GM23338 (cell line): Measurements from ENCODE around the gene ZNF516. TPM values are rescaled to one million over a fixed set of nuclear protein-coding genes. Genes with fewer than 3 reads are reported as not detected.

Experiments
- ATAC-seq: fragments of 200-7000 bp; cut with Tn5 transposase; 3 replicates; pipeline ENCODE4 v1.9.1; 2020
- DNase-seq: peaks from one replicate; pipeline ENCODE4 v3.0.0-alpha.2; 2015; ENCODE audit warnings: low spot score
- H2AFZ ChIP-seq: fragments of 200-600 bp; sonication (generic); 2 replicates; pipeline ENCODE4 v1.8.0; 2016; ENCODE audit warnings: antibody characterized with exemption, mild to moderate bottlenecking, moderate library complexity
- H3F3A ChIP-seq: fragments of 200-600 bp; sonication (generic); replicated peaks from 2 replicates; pipeline ENCODE4 v1.8.0; 2017; ENCODE audit warnings: antibody characterized with exemption, mixed run types, low read depth
- H3K27ac ChIP-seq: fragments of 200-600 bp; sonication (generic); 2 replicates; pipeline ENCODE4 v1.6.1; 2016; ENCODE audit warnings: low read depth
- H3K27me3 ChIP-seq: fragments of 200-600 bp; sonication (generic); 2 replicates; pipeline ENCODE4 v1.8.0; 2016; ENCODE audit warnings: mild to moderate bottlenecking, mixed run types, moderate library complexity; ENCODE audit not compliant: insufficient read depth
- H3K36me3 ChIP-seq: fragments of 200-600 bp; sonication (generic); 2 replicates; pipeline ENCODE4 v1.8.0; 2016; ENCODE audit warnings: mild to moderate bottlenecking; ENCODE audit not compliant: insufficient read depth
- H3K4me1 ChIP-seq: fragments of 200-600 bp; sonication (generic); 2 replicates; pipeline ENCODE4 v1.8.0; 2016; ENCODE audit warnings: mild to moderate bottlenecking, moderate library complexity; ENCODE audit not compliant: insufficient read depth
- H3K4me2 ChIP-seq: fragments of 200-600 bp; sonication (generic); 2 replicates; pipeline ENCODE4 v1.7.1; 2017; ENCODE audit warnings: mixed run types
- H3K4me3 ChIP-seq: fragments of 200-600 bp; sonication (generic); 2 replicates; pipeline ENCODE4 v1.6.1; 2016; ENCODE audit warnings: mixed run types
- H3K79me2 ChIP-seq: fragments of 200-600 bp; sonication (generic); replicated peaks from 2 replicates; pipeline ENCODE4 v1.8.0; 2017; ENCODE audit warnings: mild to moderate bottlenecking; ENCODE audit not compliant: insufficient read depth
- H3K9me2 ChIP-seq: fragments of 200-600 bp; sonication (generic); 2 replicates; pipeline ENCODE4 v1.8.0; 2017; ENCODE audit not compliant: insufficient read depth
- H4K20me1 ChIP-seq: fragments of 200-600 bp; sonication (generic); replicated peaks from 2 replicates; pipeline ENCODE4 v1.8.0; 2017; ENCODE audit warnings: mild to moderate bottlenecking; ENCODE audit not compliant: insufficient read depth
- H3K27ac Mint-ChIP-seq: 2 replicates; pipeline ENCODE4 v1.8.0; 2020; ENCODE audit warnings: inconsistent platforms, mild to moderate bottlenecking, moderate library complexity, mixed read lengths
- H3K27me3 Mint-ChIP-seq: 3 replicates; pipeline ENCODE4 v1.8.0; 2022; ENCODE audit warnings: low read depth, mild to moderate bottlenecking, moderate library complexity, mixed read lengths, inconsistent platforms; ENCODE audit not compliant: insufficient read depth, poor library complexity
- H3K36me3 Mint-ChIP-seq: 3 replicates; pipeline ENCODE4 v1.8.0; 2021; ENCODE audit warnings: low read depth, mild to moderate bottlenecking, inconsistent platforms, moderate library complexity, mixed read lengths
- H3K4me1 Mint-ChIP-seq: 3 replicates; pipeline ENCODE4 v1.8.0; 2020; ENCODE audit warnings: mild to moderate bottlenecking, inconsistent platforms, mixed read lengths
- H3K4me3 Mint-ChIP-seq: 3 replicates; pipeline ENCODE4 v1.8.0; 2021; ENCODE audit warnings: moderate library complexity, mild to moderate bottlenecking, inconsistent platforms, mixed read lengths
- H3K9me3 Mint-ChIP-seq: 3 replicates; pipeline ENCODE4 v1.8.0; 2020; ENCODE audit warnings: moderate library complexity, mild to moderate bottlenecking, inconsistent platforms, mixed read lengths
- CREB1 ChIP-seq: fragments of 250-450 bp; sonication (Bioruptor Pico); IDR thresholded peaks from 2 replicates; pipeline ENCODE4 v1.5.0; 2020; ENCODE audit warnings: low read depth, mild to moderate bottlenecking, moderate library complexity
- EZH2 ChIP-seq: fragments of 200-600 bp; sonication (generic); IDR thresholded peaks from one replicate; pipeline ENCODE4 v1.8.0; 2017; ENCODE audit warnings: antibody characterized with exemption, mild to moderate bottlenecking, low read depth; ENCODE audit not compliant: unreplicated experiment
- EZH2phosphoT487 ChIP-seq: fragments of 200-600 bp; sonication (generic); IDR thresholded peaks from one replicate; pipeline ENCODE4 v1.8.1; 2018; ENCODE audit warnings: antibody characterized with exemption; ENCODE audit not compliant: unreplicated experiment
- JUNB ChIP-seq: IDR thresholded peaks from one replicate; pipeline ENCODE4 v1.6.1; 2016; ENCODE audit warnings: antibody characterized with exemption; ENCODE audit not compliant: unreplicated experiment
- NANOG ChIP-seq: IDR thresholded peaks from 2 replicates; pipeline ENCODE4 v1.6.1; 2016; ENCODE audit warnings: antibody characterized with exemption, borderline replicate concordance
- POLR2AphosphoS5 ChIP-seq: IDR thresholded peaks from 2 replicates; pipeline ENCODE4 v1.6.1; 2016; ENCODE audit warnings: antibody characterized with exemption, low read depth
- STAT1 ChIP-seq: IDR thresholded peaks from one replicate; pipeline ENCODE4 v1.6.1; 2016; ENCODE audit warnings: antibody characterized with exemption; ENCODE audit not compliant: unreplicated experiment
- ZNF114 ChIP-seq: fragments of 250-450 bp; sonication (Bioruptor Pico); IDR thresholded peaks from 2 replicates; pipeline ENCODE4 v1.5.0; 2020; ENCODE audit warnings: mild to moderate bottlenecking, moderate library complexity
- ZNF331 ChIP-seq: fragments of 250-450 bp; sonication (Bioruptor Pico); IDR thresholded peaks from 2 replicates; pipeline ENCODE4 v1.5.0; 2020; ENCODE audit warnings: low read depth, mild to moderate bottlenecking, moderate library complexity
- polyA plus RNA-seq: library from polyadenylated mRNA; unstranded; fragments of >200 nt; fragmentation: Nextera tagmentation; extraction: Ambion mirVana; gene quantifications from 2 replicates; pipeline ENCODE4 v1.2.1, GENCODE V29; 2016
- total RNA-seq: library from RNA; depleted of rRNA; stranded (reverse); fragments of >200 nt; shearing (Covaris generic); gene quantifications from 2 replicates; pipeline ENCODE4 v1.2.3, GENCODE V29; 2014
- TF ChIP-seq, protein P1 (sequence below): fragments of 250-450 bp; sonication (Bioruptor Pico); IDR thresholded peaks from 2 replicates; pipeline ENCODE4 v1.5.0; 2020; ENCODE audit warnings: mild to moderate bottlenecking, moderate library complexity
- TF ChIP-seq, protein P2 (sequence below): IDR thresholded peaks from 2 replicates; pipeline ENCODE4 v1.6.1; 2016; ENCODE audit warnings: antibody characterized with exemption
- TF ChIP-seq, protein P3 (sequence below): IDR thresholded peaks from one replicate; pipeline ENCODE4 v1.6.1; 2018; ENCODE audit warnings: antibody characterized with exemption; ENCODE audit not compliant: unreplicated experiment
- TF ChIP-seq, protein P4 (sequence below), 2 experiments: fragments of 200-600 bp in 1 of 2; sonication (generic) in 1 of 2; conservative IDR thresholded peaks; 2 replicates each; pipeline versions ENCODE4 v1.5.1 to v1.6.1; 2016 to 2017; ENCODE audit warnings: antibody characterized with exemption in 2 of 2, low read depth in 2 of 2, mild to moderate bottlenecking in 2 of 2, moderate library complexity in 1 of 2

Gene ZNF516
- total and polyA plus RNA-seq, 2 experiments from 2014 or later: 11.9 to 24.2 TPM

DNA sequence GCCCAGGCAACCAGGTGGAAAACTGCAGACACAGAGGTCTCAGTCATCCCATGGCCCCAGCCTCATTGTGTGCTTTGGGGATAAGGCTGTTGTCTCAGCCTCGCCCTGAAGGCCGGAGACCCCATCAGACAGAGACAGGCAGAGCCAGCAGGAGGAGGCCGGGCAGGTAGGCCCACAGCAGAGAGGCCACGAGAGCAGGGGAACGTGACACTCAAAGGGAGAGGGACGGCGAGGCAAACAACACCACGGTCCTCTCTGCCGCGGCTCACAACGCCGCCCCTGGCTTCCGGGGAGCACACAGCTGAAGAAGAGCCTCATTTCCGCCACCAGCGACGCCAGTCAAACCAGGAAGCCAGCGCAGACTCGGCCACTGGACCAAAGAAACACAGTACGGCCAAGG lies 103.3 kb downstream of the ZNF516 start:
- H3K9me3 Mint-ChIP-seq: peaks cover 27% of the 10 kb centered on the region
- Histone ChIP-seq H3K4me3 (no peak overlapping the region), H3F3A (no peaks in the 10 kb centered on the region), H3K27me3 (no peaks in the 10 kb centered on the region), H3K9me2 (no peaks in the 10 kb centered on the region), H3K4me1 (no peaks in the 10 kb centered on the region), H2AFZ (no peak overlapping the region), H3K4me2 (no peak overlapping the region), H4K20me1 (no peaks in the 10 kb centered on the region), H3K36me3 (no peaks in the 10 kb centered on the region), H3K79me2 (peaks cover 3% of the 10 kb centered on the region; the same call in 1 of the 2 replicates), H3K27ac (no peak overlapping the region)
- TF ChIP-seq, protein P1, sequence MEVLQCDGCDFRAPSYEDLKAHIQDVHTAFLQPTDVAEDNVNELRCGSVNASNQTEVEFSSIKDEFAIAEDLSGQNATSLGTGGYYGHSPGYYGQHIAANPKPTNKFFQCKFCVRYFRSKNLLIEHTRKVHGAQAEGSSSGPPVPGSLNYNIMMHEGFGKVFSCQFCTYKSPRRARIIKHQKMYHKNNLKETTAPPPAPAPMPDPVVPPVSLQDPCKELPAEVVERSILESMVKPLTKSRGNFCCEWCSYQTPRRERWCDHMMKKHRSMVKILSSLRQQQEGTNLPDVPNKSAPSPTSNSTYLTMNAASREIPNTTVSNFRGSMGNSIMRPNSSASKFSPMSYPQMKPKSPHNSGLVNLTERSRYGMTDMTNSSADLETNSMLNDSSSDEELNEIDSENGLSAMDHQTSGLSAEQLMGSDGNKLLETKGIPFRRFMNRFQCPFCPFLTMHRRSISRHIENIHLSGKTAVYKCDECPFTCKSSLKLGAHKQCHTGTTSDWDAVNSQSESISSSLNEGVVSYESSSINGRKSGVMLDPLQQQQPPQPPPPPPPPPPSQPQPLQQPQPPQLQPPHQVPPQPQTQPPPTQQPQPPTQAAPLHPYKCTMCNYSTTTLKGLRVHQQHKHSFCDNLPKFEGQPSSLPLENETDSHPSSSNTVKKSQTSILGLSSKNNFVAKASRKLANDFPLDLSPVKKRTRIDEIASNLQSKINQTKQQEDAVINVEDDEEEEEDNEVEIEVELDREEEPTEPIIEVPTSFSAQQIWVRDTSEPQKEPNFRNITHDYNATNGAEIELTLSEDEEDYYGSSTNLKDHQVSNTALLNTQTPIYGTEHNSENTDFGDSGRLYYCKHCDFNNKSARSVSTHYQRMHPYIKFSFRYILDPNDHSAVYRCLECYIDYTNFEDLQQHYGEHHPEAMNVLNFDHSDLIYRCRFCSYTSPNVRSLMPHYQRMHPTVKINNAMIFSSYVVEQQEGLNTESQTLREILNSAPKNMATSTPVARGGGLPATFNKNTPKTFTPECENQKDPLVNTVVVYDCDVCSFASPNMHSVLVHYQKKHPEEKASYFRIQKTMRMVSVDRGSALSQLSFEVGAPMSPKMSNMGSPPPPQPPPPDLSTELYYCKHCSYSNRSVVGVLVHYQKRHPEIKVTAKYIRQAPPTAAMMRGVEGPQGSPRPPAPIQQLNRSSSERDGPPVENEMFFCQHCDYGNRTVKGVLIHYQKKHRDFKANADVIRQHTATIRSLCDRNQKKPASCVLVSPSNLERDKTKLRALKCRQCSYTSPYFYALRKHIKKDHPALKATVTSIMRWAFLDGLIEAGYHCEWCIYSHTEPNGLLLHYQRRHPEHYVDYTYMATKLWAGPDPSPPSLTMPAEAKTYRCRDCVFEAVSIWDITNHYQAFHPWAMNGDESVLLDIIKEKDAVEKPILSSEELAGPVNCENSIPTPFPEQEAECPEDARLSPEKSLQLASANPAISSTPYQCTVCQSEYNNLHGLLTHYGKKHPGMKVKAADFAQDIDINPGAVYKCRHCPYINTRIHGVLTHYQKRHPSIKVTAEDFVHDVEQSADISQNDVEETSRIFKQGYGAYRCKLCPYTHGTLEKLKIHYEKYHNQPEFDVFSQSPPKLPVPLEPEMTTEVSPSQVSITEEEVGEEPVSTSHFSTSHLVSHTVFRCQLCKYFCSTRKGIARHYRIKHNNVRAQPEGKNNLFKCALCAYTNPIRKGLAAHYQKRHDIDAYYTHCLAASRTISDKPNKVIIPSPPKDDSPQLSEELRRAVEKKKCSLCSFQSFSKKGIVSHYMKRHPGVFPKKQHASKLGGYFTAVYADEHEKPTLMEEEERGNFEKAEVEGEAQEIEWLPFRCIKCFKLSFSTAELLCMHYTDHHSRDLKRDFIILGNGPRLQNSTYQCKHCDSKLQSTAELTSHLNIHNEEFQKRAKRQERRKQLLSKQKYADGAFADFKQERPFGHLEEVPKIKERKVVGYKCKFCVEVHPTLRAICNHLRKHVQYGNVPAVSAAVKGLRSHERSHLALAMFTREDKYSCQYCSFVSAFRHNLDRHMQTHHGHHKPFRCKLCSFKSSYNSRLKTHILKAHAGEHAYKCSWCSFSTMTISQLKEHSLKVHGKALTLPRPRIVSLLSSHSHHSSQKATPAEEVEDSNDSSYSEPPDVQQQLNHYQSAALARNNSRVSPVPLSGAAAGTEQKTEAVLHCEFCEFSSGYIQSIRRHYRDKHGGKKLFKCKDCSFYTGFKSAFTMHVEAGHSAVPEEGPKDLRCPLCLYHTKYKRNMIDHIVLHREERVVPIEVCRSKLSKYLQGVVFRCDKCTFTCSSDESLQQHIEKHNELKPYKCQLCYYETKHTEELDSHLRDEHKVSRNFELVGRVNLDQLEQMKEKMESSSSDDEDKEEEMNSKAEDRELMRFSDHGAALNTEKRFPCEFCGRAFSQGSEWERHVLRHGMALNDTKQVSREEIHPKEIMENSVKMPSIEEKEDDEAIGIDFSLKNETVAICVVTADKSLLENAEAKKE (CRISPR knock-in tag): no peak
- TF ChIP-seq NANOG (no peak), CREB1 (CRISPR knock-in tag) (no peak), ZNF331 (CRISPR knock-in tag) (no peak), STAT1 (no peak), ZNF114 (no peak), EZH2 (no peak), POLR2AphosphoS5 (no peak), EZH2phosphoT487 (no peak), JUNB (no peak)
- TF ChIP-seq, protein P2, sequence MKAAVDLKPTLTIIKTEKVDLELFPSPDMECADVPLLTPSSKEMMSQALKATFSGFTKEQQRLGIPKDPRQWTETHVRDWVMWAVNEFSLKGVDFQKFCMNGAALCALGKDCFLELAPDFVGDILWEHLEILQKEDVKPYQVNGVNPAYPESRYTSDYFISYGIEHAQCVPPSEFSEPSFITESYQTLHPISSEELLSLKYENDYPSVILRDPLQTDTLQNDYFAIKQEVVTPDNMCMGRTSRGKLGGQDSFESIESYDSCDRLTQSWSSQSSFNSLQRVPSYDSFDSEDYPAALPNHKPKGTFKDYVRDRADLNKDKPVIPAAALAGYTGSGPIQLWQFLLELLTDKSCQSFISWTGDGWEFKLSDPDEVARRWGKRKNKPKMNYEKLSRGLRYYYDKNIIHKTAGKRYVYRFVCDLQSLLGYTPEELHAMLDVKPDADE: no peak
- TF ChIP-seq, protein P3, sequence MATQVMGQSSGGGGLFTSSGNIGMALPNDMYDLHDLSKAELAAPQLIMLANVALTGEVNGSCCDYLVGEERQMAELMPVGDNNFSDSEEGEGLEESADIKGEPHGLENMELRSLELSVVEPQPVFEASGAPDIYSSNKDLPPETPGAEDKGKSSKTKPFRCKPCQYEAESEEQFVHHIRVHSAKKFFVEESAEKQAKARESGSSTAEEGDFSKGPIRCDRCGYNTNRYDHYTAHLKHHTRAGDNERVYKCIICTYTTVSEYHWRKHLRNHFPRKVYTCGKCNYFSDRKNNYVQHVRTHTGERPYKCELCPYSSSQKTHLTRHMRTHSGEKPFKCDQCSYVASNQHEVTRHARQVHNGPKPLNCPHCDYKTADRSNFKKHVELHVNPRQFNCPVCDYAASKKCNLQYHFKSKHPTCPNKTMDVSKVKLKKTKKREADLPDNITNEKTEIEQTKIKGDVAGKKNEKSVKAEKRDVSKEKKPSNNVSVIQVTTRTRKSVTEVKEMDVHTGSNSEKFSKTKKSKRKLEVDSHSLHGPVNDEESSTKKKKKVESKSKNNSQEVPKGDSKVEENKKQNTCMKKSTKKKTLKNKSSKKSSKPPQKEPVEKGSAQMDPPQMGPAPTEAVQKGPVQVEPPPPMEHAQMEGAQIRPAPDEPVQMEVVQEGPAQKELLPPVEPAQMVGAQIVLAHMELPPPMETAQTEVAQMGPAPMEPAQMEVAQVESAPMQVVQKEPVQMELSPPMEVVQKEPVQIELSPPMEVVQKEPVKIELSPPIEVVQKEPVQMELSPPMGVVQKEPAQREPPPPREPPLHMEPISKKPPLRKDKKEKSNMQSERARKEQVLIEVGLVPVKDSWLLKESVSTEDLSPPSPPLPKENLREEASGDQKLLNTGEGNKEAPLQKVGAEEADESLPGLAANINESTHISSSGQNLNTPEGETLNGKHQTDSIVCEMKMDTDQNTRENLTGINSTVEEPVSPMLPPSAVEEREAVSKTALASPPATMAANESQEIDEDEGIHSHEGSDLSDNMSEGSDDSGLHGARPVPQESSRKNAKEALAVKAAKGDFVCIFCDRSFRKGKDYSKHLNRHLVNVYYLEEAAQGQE: no peak
- TF ChIP-seq, protein P4, sequence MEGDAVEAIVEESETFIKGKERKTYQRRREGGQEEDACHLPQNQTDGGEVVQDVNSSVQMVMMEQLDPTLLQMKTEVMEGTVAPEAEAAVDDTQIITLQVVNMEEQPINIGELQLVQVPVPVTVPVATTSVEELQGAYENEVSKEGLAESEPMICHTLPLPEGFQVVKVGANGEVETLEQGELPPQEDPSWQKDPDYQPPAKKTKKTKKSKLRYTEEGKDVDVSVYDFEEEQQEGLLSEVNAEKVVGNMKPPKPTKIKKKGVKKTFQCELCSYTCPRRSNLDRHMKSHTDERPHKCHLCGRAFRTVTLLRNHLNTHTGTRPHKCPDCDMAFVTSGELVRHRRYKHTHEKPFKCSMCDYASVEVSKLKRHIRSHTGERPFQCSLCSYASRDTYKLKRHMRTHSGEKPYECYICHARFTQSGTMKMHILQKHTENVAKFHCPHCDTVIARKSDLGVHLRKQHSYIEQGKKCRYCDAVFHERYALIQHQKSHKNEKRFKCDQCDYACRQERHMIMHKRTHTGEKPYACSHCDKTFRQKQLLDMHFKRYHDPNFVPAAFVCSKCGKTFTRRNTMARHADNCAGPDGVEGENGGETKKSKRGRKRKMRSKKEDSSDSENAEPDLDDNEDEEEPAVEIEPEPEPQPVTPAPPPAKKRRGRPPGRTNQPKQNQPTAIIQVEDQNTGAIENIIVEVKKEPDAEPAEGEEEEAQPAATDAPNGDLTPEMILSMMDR (conservative IDR thresholded peaks at IDR 0.05; ENCODE audit: low read depth in 2 of 2): no peak
- no peak overlapping the region for H3K4me3 Mint-ChIP-seq
- DNase-seq (no peak), ATAC-seq (no peak)
- H3K27ac Mint-ChIP-seq: no peak overlapping the region; the same call in 1 of the 2 replicates
- H3K36me3 Mint-ChIP-seq: peaks cover 28% of the 10 kb centered on the region
- H3K4me1 Mint-ChIP-seq: peaks cover 7% of the 10 kb centered on the region; the same call in 2 of the 3 replicates
- H3K27me3 Mint-ChIP-seq: peaks cover 9% of the 10 kb centered on the region
